ENCODE measurements around the gene ITGA3. TPM values are rescaled to one million over a fixed set of nuclear protein-coding genes. Genes with fewer than 3 reads are reported as not detected.

ITGA3 gene
- total and polyA plus RNA-seq, 2 of the 13 experiments (the other 11 are each of a cell fraction or from before 2014, with no cell fraction given) = 0.48 to 0.69 TPM

- peak; percentile 96 for TF ChIP-seq ZNF652 (CRISPR knock-in tag; IDR thresholded peaks at IDR 0.05; ENCODE audit: borderline replicate concordance, low read depth)
- TF ChIP-seq ARID3A (IDR thresholded peaks at IDR 0.05; ENCODE audit: low read depth, low read length) = no peak
- 0 out of 2 replicates have a peak, but pooled peaks have one; percentile 3 for TF ChIP-seq ZNF891 (CRISPR knock-in tag; IDR thresholded peaks at IDR 0.05)
- 0 out of 2 replicates have a peak, but pooled peaks have one; percentile 29 for TF ChIP-seq REXO4 (CRISPR knock-in tag; IDR thresholded peaks at IDR 0.05; ENCODE audit: borderline replicate concordance)
- peak; percentile 68; the same call in 1 of the 2 replicates for TF ChIP-seq ZSCAN21 (CRISPR knock-in tag; IDR thresholded peaks at IDR 0.05; ENCODE audit: borderline replicate concordance)
- TF ChIP-seq POLR2A (IDR thresholded peaks at IDR 0.05; ENCODE audit: insufficient read depth in 1 of 2, low read depth in 2 of 2, low read length in 2 of 2) = peak; percentile 11 to 22; a peak in 1 of 4 replicates
Measured at GRCh38 chr17:50095626-50096037, 39.7 kb downstream of the ITGA3 start (continued).

GRCh38 chr17:50096092-50096491 lies 40.2 kb downstream of the ITGA3 start:
- Histone ChIP-seq H2AFZ (ENCODE audit: low read length) (no peak overlapping the region), H3K27ac (ENCODE audit: extremely low read length, insufficient read depth, low read length) (peak overlapping the region; percentile 67), H3K4me2 (ENCODE audit: low read depth, low read length) (peak overlapping the region; percentile 100), H3K79me2 (ENCODE audit: insufficient read depth, low read length) (peaks cover 6% of the 10 kb centered on the region), H3K9me3 (ENCODE audit: low read length) (no peaks in the 10 kb centered on the region), H3K9ac (ENCODE audit: insufficient read depth, low read depth, low read length) (peak overlapping the region; percentile 80), H3K27me3 (ENCODE audit: control insufficient read depth in 1 of 2, insufficient read depth in 2 of 2, low read length in 2 of 2) (peaks cover 3 to 14% of the 10 kb centered on the region in 2 experiments; a peak in 4 of 5 replicates), H3K36me3 (replicated peaks in 1 of 2; ENCODE audit: control insufficient read depth in 1 of 2, insufficient read depth in 2 of 2, low read length in 2 of 2) (peaks cover 0 to 4% of the 10 kb centered on the region in 2 experiments; a peak in 1 of 5 replicates), H3K4me1 (ENCODE audit: insufficient read depth, low read length) (peaks cover 32% of the 10 kb centered on the region), H4K20me1 (ENCODE audit: insufficient read depth, low read length) (no peaks in the 10 kb centered on the region), H3K4me3 (replicated peaks in 1 of 3; ENCODE audit: insufficient read depth in 1 of 3, low read depth in 2 of 3, low read length in 3 of 3) (peak overlapping the region; percentile 84 to 88 (median 87))
- no peak for DNase-seq (ENCODE audit: low spot score)
- BruUV-seq (replicated peaks) = no TSS peak
- in situ Hi-C loops (cut with HindIII; ENCODE audit: extremely low pct_ligation_motif_present, low pct_unique_long_range_greater_than_20kb) (no loop called here), intact Hi-C loops (cut with micrococcal nuclease; ENCODE audit: unreplicated experiment) (no loop called here)
- CTCF ChIA-PET (ENCODE audit: low intra/inter-chr PET ratio, low total read pairs) = no interaction called here
- no peak; the same call in 2 of the 3 replicates for ATAC-seq
- WGBS (ENCODE audit: low lambda C conversion rate) = 59% methylated on average over 5 of the region's 6 CpGs
- POLR2A ChIA-PET = interaction anchor here (0.6 to 1.1 kb wide), 2 partner anchors 16 to 51 kb away, joined by 3 read pairs; no protein-coding TSS in a partner anchor
- FAIRE-seq = no peak
- TF ChIP-seq ZNF354B (CRISPR knock-in tag; IDR thresholded peaks at IDR 0.05) = no peak
- 0 out of 2 replicates have a peak, but pooled peaks have one; percentile 29 for TF ChIP-seq HIC2 (CRISPR knock-in tag; IDR thresholded peaks at IDR 0.05; ENCODE audit: low read depth)
- no peak for TF ChIP-seq BRD4 (CRISPR knock-in tag; IDR thresholded peaks at IDR 0.05)
- TF ChIP-seq ZNF484 (CRISPR knock-in tag; IDR thresholded peaks at IDR 0.05; ENCODE audit: borderline replicate concordance, low read depth) = no peak
- TF ChIP-seq ZFP1 (CRISPR knock-in tag; IDR thresholded peaks at IDR 0.05) = no peak
- TF ChIP-seq TEAD3 (CRISPR knock-in tag; optimal IDR thresholded peaks at IDR 0.05; ENCODE audit: borderline replicate concordance) = no peak
- TF ChIP-seq GTF2F1 (IDR thresholded peaks at IDR 0.05; ENCODE audit: low read length) = no peak
- TF ChIP-seq STAG1 (CRISPR knock-in tag; IDR thresholded peaks at IDR 0.05) = no peak
- TF ChIP-seq, protein P1, sequence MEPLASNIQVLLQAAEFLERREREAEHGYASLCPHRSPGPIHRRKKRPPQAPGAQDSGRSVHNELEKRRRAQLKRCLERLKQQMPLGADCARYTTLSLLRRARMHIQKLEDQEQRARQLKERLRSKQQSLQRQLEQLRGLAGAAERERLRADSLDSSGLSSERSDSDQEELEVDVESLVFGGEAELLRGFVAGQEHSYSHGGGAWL (CRISPR knock-in tag; IDR thresholded peaks at IDR 0.05) = no peak
- no peak for TF ChIP-seq MEIS1 (CRISPR knock-in tag; IDR thresholded peaks at IDR 0.05; ENCODE audit: borderline replicate concordance)
- TF ChIP-seq, protein P2, sequence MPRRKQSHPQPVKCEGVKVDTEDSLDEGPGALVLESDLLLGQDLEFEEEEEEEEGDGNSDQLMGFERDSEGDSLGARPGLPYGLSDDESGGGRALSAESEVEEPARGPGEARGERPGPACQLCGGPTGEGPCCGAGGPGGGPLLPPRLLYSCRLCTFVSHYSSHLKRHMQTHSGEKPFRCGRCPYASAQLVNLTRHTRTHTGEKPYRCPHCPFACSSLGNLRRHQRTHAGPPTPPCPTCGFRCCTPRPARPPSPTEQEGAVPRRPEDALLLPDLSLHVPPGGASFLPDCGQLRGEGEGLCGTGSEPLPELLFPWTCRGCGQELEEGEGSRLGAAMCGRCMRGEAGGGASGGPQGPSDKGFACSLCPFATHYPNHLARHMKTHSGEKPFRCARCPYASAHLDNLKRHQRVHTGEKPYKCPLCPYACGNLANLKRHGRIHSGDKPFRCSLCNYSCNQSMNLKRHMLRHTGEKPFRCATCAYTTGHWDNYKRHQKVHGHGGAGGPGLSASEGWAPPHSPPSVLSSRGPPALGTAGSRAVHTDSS (CRISPR knock-in tag; conservative IDR thresholded peaks at IDR 0.05) = no peak
- TF ChIP-seq, protein P3, sequence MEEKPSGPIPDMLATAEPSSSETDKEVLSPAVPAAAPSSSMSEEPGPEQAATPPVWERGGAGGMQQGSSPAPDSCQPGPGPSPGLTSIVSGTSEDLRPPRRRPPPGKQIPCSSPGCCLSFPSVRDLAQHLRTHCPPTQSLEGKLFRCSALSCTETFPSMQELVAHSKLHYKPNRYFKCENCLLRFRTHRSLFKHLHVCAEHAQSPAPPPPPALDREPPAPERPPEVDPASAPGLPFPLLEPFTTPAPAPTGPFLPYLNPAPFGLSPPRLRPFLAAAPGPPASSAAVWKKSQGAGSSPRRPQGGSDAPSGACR (CRISPR knock-in tag; IDR thresholded peaks at IDR 0.05) = no peak
- peak; percentile 28; the same call in 1 of the 2 replicates for TF ChIP-seq ZNF839 (CRISPR knock-in tag; IDR thresholded peaks at IDR 0.05; ENCODE audit: borderline replicate concordance)
